Measurements from ENCODE around the gene HAUS3.

DNA sequence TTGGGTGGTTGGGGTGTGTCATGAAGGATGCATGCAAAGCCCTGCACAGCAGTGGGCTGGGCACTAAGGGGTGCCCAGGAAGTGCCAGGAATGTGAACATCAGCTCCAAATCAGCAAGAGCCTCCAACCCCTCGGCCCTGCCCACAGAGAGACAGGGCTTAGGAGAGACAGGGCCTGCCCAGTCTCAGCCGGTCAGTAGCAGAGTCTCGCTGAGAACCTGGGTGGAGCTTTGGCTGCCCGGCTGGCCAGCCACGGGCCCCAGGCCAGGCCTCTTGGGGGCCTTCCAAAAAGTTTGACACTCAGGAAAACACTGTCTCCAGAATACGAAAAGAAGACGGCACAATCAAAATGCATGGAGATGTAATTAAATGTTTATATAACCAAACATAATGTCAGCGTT, 24.3 kb upstream of the HAUS3 start:
- TF ChIP-seq, protein P1, sequence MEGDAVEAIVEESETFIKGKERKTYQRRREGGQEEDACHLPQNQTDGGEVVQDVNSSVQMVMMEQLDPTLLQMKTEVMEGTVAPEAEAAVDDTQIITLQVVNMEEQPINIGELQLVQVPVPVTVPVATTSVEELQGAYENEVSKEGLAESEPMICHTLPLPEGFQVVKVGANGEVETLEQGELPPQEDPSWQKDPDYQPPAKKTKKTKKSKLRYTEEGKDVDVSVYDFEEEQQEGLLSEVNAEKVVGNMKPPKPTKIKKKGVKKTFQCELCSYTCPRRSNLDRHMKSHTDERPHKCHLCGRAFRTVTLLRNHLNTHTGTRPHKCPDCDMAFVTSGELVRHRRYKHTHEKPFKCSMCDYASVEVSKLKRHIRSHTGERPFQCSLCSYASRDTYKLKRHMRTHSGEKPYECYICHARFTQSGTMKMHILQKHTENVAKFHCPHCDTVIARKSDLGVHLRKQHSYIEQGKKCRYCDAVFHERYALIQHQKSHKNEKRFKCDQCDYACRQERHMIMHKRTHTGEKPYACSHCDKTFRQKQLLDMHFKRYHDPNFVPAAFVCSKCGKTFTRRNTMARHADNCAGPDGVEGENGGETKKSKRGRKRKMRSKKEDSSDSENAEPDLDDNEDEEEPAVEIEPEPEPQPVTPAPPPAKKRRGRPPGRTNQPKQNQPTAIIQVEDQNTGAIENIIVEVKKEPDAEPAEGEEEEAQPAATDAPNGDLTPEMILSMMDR (IDR thresholded peaks at IDR 0.05), result no peak
- TF ChIP-seq EZH2phosphoT487 (IDR thresholded peaks at IDR 0.05), result no peak
- no peak for TF ChIP-seq EZH2 (IDR thresholded peaks at IDR 0.05)

Measured in neural progenitor cell (in vitro differentiated cells).